H9 (cell line): ENCODE measurements around the gene KRTAP9-6. TPM values are rescaled to one million over a fixed set of nuclear protein-coding genes. Genes with fewer than 3 reads are reported as not detected.

Experiments used
- DNase-seq: peaks from one replicate; pipeline ENCODE4 v3.0.0-alpha.2; 2017
- H2AFZ ChIP-seq: one replicate; pipeline ENCODE4 v1.6.1; 2013; ENCODE audit warnings: mild to moderate bottlenecking, low read length, control low read depth, moderate library complexity
- H2AK5ac ChIP-seq: 2 replicates; pipeline ENCODE4 v1.6.1; 2013; ENCODE audit warnings: low read length, control low read depth, mixed read lengths; ENCODE audit not compliant: insufficient read length
- H2BK120ac ChIP-seq: one replicate; pipeline ENCODE4 v1.6.1; 2013; ENCODE audit warnings: low read depth, mild to moderate bottlenecking, low read length, control low read depth, inconsistent platforms; ENCODE audit not compliant: poor library complexity, severe bottlenecking
- H2BK12ac ChIP-seq: 2 replicates; pipeline ENCODE4 v1.6.1; 2013; ENCODE audit warnings: low read length, control low read depth, mixed read lengths, low read depth; ENCODE audit not compliant: insufficient read length
- H2BK15ac ChIP-seq: 2 replicates; pipeline ENCODE4 v1.6.1; 2013; ENCODE audit warnings: low read depth, low read length, control low read depth
- H2BK20ac ChIP-seq: one replicate; pipeline ENCODE4 v1.6.1; 2013; ENCODE audit warnings: low read depth, mild to moderate bottlenecking, low read length, control low read depth, inconsistent platforms; ENCODE audit not compliant: poor library complexity, severe bottlenecking
- H2BK5ac ChIP-seq: 2 replicates; pipeline ENCODE4 v1.6.1; 2013; ENCODE audit warnings: low read length, control low read depth, mixed read lengths; ENCODE audit not compliant: insufficient read length
- H3K14ac ChIP-seq: 2 replicates; pipeline ENCODE4 v1.6.1; 2013; ENCODE audit warnings: low read length, control low read depth; ENCODE audit not compliant: insufficient read depth
- H3K18ac ChIP-seq: 2 replicates; pipeline ENCODE4 v1.6.1; 2013; ENCODE audit warnings: low read depth, mild to moderate bottlenecking, mixed read lengths, low read length, control low read depth; ENCODE audit not compliant: insufficient read length
- H3K23ac ChIP-seq: 2 replicates; pipeline ENCODE4 v1.6.1; 2013; ENCODE audit warnings: low read length, control low read depth, mixed read lengths, low read depth; ENCODE audit not compliant: insufficient read length
- H3K23me2 ChIP-seq: 2 replicates; pipeline ENCODE4 v1.6.1; 2013; ENCODE audit warnings: low read depth, mild to moderate bottlenecking, mixed read lengths, low read length, control low read depth; ENCODE audit not compliant: insufficient read length, poor library complexity, severe bottlenecking
- H3K27ac ChIP-seq: 2 replicates; pipeline ENCODE4 v1.5.1; 2013; ENCODE audit warnings: low read length, control low read depth, mixed read lengths, low read depth; ENCODE audit not compliant: insufficient read length
- H3K27me3 ChIP-seq: 2 replicates; pipeline ENCODE4 v1.6.1; 2013; ENCODE audit warnings: low read length, control low read depth, inconsistent platforms; ENCODE audit not compliant: insufficient read depth
- H3K4ac ChIP-seq: 2 replicates; pipeline ENCODE4 v1.6.1; 2013; ENCODE audit warnings: low read depth, mild to moderate bottlenecking, control low read depth, inconsistent platforms, low read length, moderate library complexity
- H3K4me1 ChIP-seq: 2 replicates; pipeline ENCODE4 v1.6.1; 2013; ENCODE audit warnings: low read length, control low read depth, inconsistent platforms; ENCODE audit not compliant: insufficient read depth
- H3K4me2 ChIP-seq: 2 replicates; pipeline ENCODE4 v1.6.1; 2013; ENCODE audit warnings: low read length, control low read depth, mixed read lengths; ENCODE audit not compliant: insufficient read length, insufficient read depth
- H3K56ac ChIP-seq: 2 replicates; pipeline ENCODE4 v1.6.1; 2013; ENCODE audit warnings: low read depth, mild to moderate bottlenecking, mixed read lengths, low read length, control low read depth; ENCODE audit not compliant: insufficient read length
- H3K79me1 ChIP-seq: 2 replicates; pipeline ENCODE4 v1.6.1; 2013; ENCODE audit warnings: low read depth, mild to moderate bottlenecking, moderate library complexity, low read length, control low read depth, inconsistent platforms; ENCODE audit not compliant: insufficient read depth, poor library complexity, severe bottlenecking
- H3K79me2 ChIP-seq: 2 replicates; pipeline ENCODE4 v1.6.1; 2013; ENCODE audit warnings: low read length, control low read depth, inconsistent platforms; ENCODE audit not compliant: insufficient read depth
- H3K9ac ChIP-seq: 2 replicates; pipeline ENCODE4 v1.6.1; 2013; ENCODE audit warnings: low read length, control low read depth, mixed read lengths; ENCODE audit not compliant: insufficient read length; ENCODE audit errors: extremely low read depth
- H3K9me3 ChIP-seq: one replicate; pipeline ENCODE4 v1.6.1; 2013; ENCODE audit warnings: low read depth, low read length, inconsistent platforms; ENCODE audit not compliant: control insufficient read depth
- H3T11ph ChIP-seq: one replicate; pipeline ENCODE4 v1.6.1; 2013; ENCODE audit warnings: mild to moderate bottlenecking, low read length, control low read depth, inconsistent platforms
- H4K20me1 ChIP-seq: one replicate; pipeline ENCODE4 v1.6.1; 2013; ENCODE audit not compliant: control insufficient read depth, insufficient read length, insufficient read depth
- H4K5ac ChIP-seq: 2 replicates; pipeline ENCODE4 v1.6.1; 2013; ENCODE audit warnings: low read depth, mild to moderate bottlenecking, mixed read lengths, low read length, control low read depth; ENCODE audit not compliant: insufficient read length
- H4K8ac ChIP-seq: replicated peaks from 2 replicates; pipeline ENCODE4 v1.6.1; 2013; ENCODE audit warnings: low read length, control low read depth, mixed read lengths, low read depth; ENCODE audit not compliant: insufficient read length
- H4K91ac ChIP-seq: 2 replicates; pipeline ENCODE4 v1.6.1; 2013; ENCODE audit warnings: low read depth, mild to moderate bottlenecking, moderate library complexity, mixed read lengths, low read length, control low read depth; ENCODE audit not compliant: insufficient read length
- H3K27ac Mint-ChIP-seq, 3 experiments: 2 replicates in 2 of 3; 3 replicates in 1 of 3; pipeline ENCODE4 v1.8.0; 2020 to 2021; ENCODE audit warnings: mixed read lengths in 3 of 3, mild to moderate bottlenecking in 1 of 3, moderate library complexity in 1 of 3
- H3K27me3 Mint-ChIP-seq: 2 replicates; pipeline ENCODE4 v1.8.0; 2021; ENCODE audit warnings: low read depth, mild to moderate bottlenecking, moderate library complexity, mixed read lengths
- H3K36me3 Mint-ChIP-seq, 3 experiments: 2 replicates in 2 of 3; 3 replicates in 1 of 3; pipeline ENCODE4 v1.8.0; 2020 to 2021; ENCODE audit warnings: low read depth in 3 of 3, mixed read lengths in 3 of 3; ENCODE audit not compliant: insufficient read depth in 1 of 3
- H3K4me1 Mint-ChIP-seq, 2 experiments: 2 replicates each; pipeline ENCODE4 v1.8.0; 2020; ENCODE audit warnings: mixed read lengths in 2 of 2
- H3K4me3 Mint-ChIP-seq, 2 experiments: 2 replicates in 1 of 2; 3 replicates in 1 of 2; pipeline ENCODE4 v1.8.0; 2020 to 2021; ENCODE audit warnings: mild to moderate bottlenecking in 2 of 2, mixed read lengths in 2 of 2, moderate library complexity in 1 of 2
- H3K9me3 Mint-ChIP-seq, 2 experiments: 2 replicates in 1 of 2; 3 replicates in 1 of 2; pipeline ENCODE4 v1.8.0; 2020; ENCODE audit warnings: mild to moderate bottlenecking in 2 of 2, mixed read lengths in 2 of 2, moderate library complexity in 1 of 2
- CTCF ChIP-seq: fragments of 200-600 bp; sonication (generic); conservative IDR thresholded peaks from 3 replicates; pipeline ENCODE4 v1.8.0; 2021; ENCODE audit warnings: antibody characterized with exemption, mild to moderate bottlenecking
- WGBS: extraction: QIAGEN DNeasy Blood & Tissue Kit; methylation state at CpG from one replicate; pipeline ENCODE4 v1.1.7; 2013; ENCODE audit warnings: missing lambda C conversion rate, low lambda C conversion rate, mixed read lengths; ENCODE audit not compliant: insufficient read length; ENCODE audit errors: extremely low coverage; 5-methylcytosine and 5-hydroxymethylcytosine counted together
- long read RNA-seq: library from polyadenylated mRNA; unstranded; transcript quantifications from one replicate; pipeline ENCODE4 v2.0.0, GENCODE V29; 2020
- total RNA-seq: library from RNA; stranded (reverse); gene quantifications from 2 replicates; pipeline ENCODE4 v1.2.1, GENCODE V29; 2021

The KRTAP9-6 gene
- not detected in 2 replicates for total RNA-seq
- long read RNA-seq = 0 reads

GRCh38 chr17:41265078-41265477 is at the start of gene KRTAP9-6:
KRTAP9-6 (plus strand) TSS chr17:41265378; CDS start chr17:41265378, 0 bp downstream.
- no peak within 1 kb of the TSS for H3K4ac ChIP-seq
- no peak within 1 kb of the TSS for H3K56ac ChIP-seq
- no peak within 1 kb of the TSS for H2BK120ac ChIP-seq
- H3K4me1 ChIP-seq = no peaks in the 10 kb centered on the region
- no peak within 1 kb of the TSS for H3K18ac ChIP-seq
- H2AFZ ChIP-seq = no peak within 1 kb of the TSS
- H3K4me1 Mint-ChIP-seq = no peaks in the 10 kb centered on the region; a peak in 1 of 4 replicates
- H3K27ac ChIP-seq = no peak within 1 kb of the TSS
- no peaks in the 10 kb centered on the region for H3K27me3 ChIP-seq
- no peak within 1 kb of the TSS for H3T11ph ChIP-seq
- H2BK15ac ChIP-seq = no peak within 1 kb of the TSS
- no peak within 1 kb of the TSS for H3K4me2 ChIP-seq
- no peak within 1 kb of the TSS for H2AK5ac ChIP-seq
- H4K5ac ChIP-seq = no peak within 1 kb of the TSS
- H3K27ac Mint-ChIP-seq = no peak within 1 kb of the TSS
- no peak within 1 kb of the TSS for H3K14ac ChIP-seq
- no CpG with 5 or more reads among the region's 2 CpGs for WGBS
- H4K91ac ChIP-seq = no peak within 1 kb of the TSS
- H3K79me2 ChIP-seq = no peaks in the 10 kb centered on the region
- no peaks in the 10 kb centered on the region for H3K79me1 ChIP-seq
- H3K27me3 Mint-ChIP-seq = peaks cover 8% of the 10 kb centered on the region
- H3K9me3 ChIP-seq = no peaks in the 10 kb centered on the region
- no peaks in the 10 kb centered on the region for H4K20me1 ChIP-seq
- H3K4me3 Mint-ChIP-seq = no peak within 1 kb of the TSS
- H3K9ac ChIP-seq = no peak within 1 kb of the TSS
- no peak within 1 kb of the TSS for H4K8ac ChIP-seq
- H3K23me2 ChIP-seq = no peaks in the 10 kb centered on the region
- no peak within 1 kb of the TSS for H3K23ac ChIP-seq
- H2BK20ac ChIP-seq = no peak within 1 kb of the TSS
- H2BK5ac ChIP-seq = no peak within 1 kb of the TSS
- no peaks in the 10 kb centered on the region for H3K9me3 Mint-ChIP-seq
- TF ChIP-seq CTCF = no peak
- no peaks in the 10 kb centered on the region for H3K36me3 Mint-ChIP-seq
- no peak within 1 kb of the TSS for H2BK12ac ChIP-seq
- no peak for DNase-seq
